ENCODE data around the gene TMEM208. TPM values are rescaled to one million over a fixed set of nuclear protein-coding genes. Genes with fewer than 3 reads are reported as not detected.

The TMEM208 gene
- total and polyA plus RNA-seq, 2 of the 13 experiments (the other 11 are each of a cell fraction or from before 2014, with no cell fraction given), result 58.8 to 72.9 TPM

DNA sequence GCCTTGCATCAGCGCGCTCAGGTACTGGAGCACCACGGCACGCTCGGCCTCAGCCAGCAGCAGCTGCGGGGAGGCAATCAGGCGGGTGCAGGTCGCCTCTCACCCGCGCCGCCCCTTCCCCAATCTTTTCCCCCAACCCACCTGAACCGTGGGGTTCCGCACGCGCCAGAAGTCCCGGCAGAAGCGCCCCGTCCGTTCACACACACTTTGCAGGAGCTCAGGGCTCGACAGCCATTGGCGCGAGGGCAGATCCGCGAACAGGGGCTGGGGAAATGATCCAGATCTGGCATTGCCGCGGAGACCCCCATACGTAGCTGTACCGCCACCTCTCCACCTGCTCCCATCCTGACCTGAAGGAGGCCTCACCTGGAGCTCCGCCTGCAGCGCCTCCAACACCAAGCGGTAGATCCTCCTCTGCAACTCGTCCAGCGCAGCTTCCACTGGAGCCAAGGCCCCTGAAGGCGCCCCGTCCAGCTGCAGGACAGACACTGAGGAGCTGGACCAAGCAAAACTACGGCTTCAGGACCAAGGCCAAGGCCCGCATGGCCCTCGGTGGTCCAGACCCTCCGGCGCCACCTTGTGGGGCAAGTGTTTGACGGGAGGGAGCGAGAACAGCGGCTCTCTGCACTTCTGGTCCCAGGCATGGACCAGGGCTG lies 41.8 kb upstream of the TMEM208 start (continued):
- TF ChIP-seq ZNF207 (IDR thresholded peaks at IDR 0.05; ENCODE audit: borderline replicate concordance) (no peak), ZNF550 (CRISPR knock-in tag; IDR thresholded peaks at IDR 0.05; ENCODE audit: borderline replicate concordance) (no peak), ZNF878 (CRISPR knock-in tag; IDR thresholded peaks at IDR 0.05) (no peak; the same call in 1 of the 2 replicates), ZNF574 (CRISPR knock-in tag; IDR thresholded peaks at IDR 0.05) (peak; percentile 90), TBL1XR1 (IDR thresholded peaks at IDR 0.05; ENCODE audit: borderline replicate concordance, low read length, partially characterized antibody) (no peak), ZNF331 (CRISPR knock-in tag; IDR thresholded peaks at IDR 0.05) (peak; percentile 96), MBNL3 (CRISPR knock-in tag; conservative IDR thresholded peaks at IDR 0.05) (no peak), ZNF205 (CRISPR knock-in tag; IDR thresholded peaks at IDR 0.05) (peak; percentile 94), POLR2A (IDR thresholded peaks at IDR 0.05; ENCODE audit: insufficient read depth in 1 of 2, low read depth in 2 of 2, low read length in 2 of 2) (no peak), DMTF1 (CRISPR knock-in tag; IDR thresholded peaks at IDR 0.05) (no peak), ATF7 (IDR thresholded peaks at IDR 0.05) (no peak), ATF7 (CRISPR knock-in tag; IDR thresholded peaks at IDR 0.05) (no peak; the same call in 1 of the 2 replicates), MIXL1 (CRISPR knock-in tag; IDR thresholded peaks at IDR 0.05) (peak; percentile 93), ZNF484 (CRISPR knock-in tag; IDR thresholded peaks at IDR 0.05; ENCODE audit: borderline replicate concordance, low read depth) (no peak), FOXM1 (CRISPR knock-in tag; IDR thresholded peaks at IDR 0.05) (no peak), ZFP36 (IDR thresholded peaks at IDR 0.05; ENCODE audit: borderline replicate concordance, low read depth, low read length, partially characterized antibody) (no peak)
- TF ChIP-seq, protein P1, sequence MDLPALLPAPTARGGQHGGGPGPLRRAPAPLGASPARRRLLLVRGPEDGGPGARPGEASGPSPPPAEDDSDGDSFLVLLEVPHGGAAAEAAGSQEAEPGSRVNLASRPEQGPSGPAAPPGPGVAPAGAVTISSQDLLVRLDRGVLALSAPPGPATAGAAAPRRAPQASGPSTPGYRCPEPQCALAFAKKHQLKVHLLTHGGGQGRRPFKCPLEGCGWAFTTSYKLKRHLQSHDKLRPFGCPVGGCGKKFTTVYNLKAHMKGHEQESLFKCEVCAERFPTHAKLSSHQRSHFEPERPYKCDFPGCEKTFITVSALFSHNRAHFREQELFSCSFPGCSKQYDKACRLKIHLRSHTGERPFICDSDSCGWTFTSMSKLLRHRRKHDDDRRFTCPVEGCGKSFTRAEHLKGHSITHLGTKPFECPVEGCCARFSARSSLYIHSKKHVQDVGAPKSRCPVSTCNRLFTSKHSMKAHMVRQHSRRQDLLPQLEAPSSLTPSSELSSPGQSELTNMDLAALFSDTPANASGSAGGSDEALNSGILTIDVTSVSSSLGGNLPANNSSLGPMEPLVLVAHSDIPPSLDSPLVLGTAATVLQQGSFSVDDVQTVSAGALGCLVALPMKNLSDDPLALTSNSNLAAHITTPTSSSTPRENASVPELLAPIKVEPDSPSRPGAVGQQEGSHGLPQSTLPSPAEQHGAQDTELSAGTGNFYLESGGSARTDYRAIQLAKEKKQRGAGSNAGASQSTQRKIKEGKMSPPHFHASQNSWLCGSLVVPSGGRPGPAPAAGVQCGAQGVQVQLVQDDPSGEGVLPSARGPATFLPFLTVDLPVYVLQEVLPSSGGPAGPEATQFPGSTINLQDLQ (CRISPR knock-in tag; IDR thresholded peaks at IDR 0.05), result no peak; the same call in 1 of the 2 replicates
- TF ChIP-seq, protein P2, sequence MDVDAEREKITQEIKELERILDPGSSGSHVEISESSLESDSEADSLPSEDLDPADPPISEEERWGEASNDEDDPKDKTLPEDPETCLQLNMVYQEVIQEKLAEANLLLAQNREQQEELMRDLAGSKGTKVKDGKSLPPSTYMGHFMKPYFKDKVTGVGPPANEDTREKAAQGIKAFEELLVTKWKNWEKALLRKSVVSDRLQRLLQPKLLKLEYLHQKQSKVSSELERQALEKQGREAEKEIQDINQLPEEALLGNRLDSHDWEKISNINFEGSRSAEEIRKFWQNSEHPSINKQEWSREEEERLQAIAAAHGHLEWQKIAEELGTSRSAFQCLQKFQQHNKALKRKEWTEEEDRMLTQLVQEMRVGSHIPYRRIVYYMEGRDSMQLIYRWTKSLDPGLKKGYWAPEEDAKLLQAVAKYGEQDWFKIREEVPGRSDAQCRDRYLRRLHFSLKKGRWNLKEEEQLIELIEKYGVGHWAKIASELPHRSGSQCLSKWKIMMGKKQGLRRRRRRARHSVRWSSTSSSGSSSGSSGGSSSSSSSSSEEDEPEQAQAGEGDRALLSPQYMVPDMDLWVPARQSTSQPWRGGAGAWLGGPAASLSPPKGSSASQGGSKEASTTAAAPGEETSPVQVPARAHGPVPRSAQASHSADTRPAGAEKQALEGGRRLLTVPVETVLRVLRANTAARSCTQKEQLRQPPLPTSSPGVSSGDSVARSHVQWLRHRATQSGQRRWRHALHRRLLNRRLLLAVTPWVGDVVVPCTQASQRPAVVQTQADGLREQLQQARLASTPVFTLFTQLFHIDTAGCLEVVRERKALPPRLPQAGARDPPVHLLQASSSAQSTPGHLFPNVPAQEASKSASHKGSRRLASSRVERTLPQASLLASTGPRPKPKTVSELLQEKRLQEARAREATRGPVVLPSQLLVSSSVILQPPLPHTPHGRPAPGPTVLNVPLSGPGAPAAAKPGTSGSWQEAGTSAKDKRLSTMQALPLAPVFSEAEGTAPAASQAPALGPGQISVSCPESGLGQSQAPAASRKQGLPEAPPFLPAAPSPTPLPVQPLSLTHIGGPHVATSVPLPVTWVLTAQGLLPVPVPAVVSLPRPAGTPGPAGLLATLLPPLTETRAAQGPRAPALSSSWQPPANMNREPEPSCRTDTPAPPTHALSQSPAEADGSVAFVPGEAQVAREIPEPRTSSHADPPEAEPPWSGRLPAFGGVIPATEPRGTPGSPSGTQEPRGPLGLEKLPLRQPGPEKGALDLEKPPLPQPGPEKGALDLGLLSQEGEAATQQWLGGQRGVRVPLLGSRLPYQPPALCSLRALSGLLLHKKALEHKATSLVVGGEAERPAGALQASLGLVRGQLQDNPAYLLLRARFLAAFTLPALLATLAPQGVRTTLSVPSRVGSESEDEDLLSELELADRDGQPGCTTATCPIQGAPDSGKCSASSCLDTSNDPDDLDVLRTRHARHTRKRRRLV (CRISPR knock-in tag; IDR thresholded peaks at IDR 0.05), result peak; percentile 74; the same call in 1 of the 2 replicates

Data from HepG2 (cell line).